B cell (primary cell): ENCODE measurements around the gene LMO1. TPM values are rescaled to one million over a fixed set of nuclear protein-coding genes. Genes with fewer than 3 reads are reported as not detected.

Experiments
- ATAC-seq: fragments of 200-7000 bp; cut with Tn5 transposase; one replicate; pipeline ENCODE4 v1.10.0; 2021; ENCODE audit warnings: low read depth, mild to moderate bottlenecking, moderate number of reproducible peaks, moderate library complexity
- CTCF ChIA-PET: fragments of 350-600 bp; sonication (Branson Sonifier 250); formaldehyde crosslinking; loops from one replicate; lab custom pipeline; 2021; ENCODE audit warnings: antibody characterized with exemption, inconsistent platforms; lab: Charles Lee
- POLR2A ChIA-PET: fragments of 350-600 bp; sonication (Branson Sonifier 250); formaldehyde crosslinking; loops from one replicate; lab custom pipeline; 2021; ENCODE audit warnings: antibody characterized with exemption; lab: Charles Lee
- DNase-seq: peaks from one replicate; pipeline ENCODE4 v3.0.0; 2013
- H2AFZ ChIP-seq: 2 replicates; pipeline ENCODE4 v1.6.1; 2012; ENCODE audit warnings: mild to moderate bottlenecking, low read depth, low read length; ENCODE audit not compliant: insufficient read depth, poor library complexity, severe bottlenecking
- H3K27ac ChIP-seq, 2 donors: 1 replicate in 1 of 2; 2 replicates in 1 of 2; pipeline ENCODE4 v1.5.1; 2012 to 2013; ENCODE audit warnings: low read length in 2 of 2, mild to moderate bottlenecking in 2 of 2, moderate library complexity in 1 of 2
- H3K27me3 ChIP-seq, 4 experiments: fragments of 200-600 bp in 1 of 4; sonication (generic) in 1 of 4; replicated peaks in 1 of 4; 1 replicate in 2 of 4; 2 replicates in 2 of 4; pipeline versions ENCODE4 v1.6.1 to v1.7.0; 2013 to 2016; ENCODE audit warnings: low read length in 3 of 4, mild to moderate bottlenecking in 2 of 4, mixed read lengths in 1 of 4, moderate library complexity in 1 of 4; ENCODE audit not compliant: insufficient read depth in 4 of 4, control insufficient read depth in 3 of 4; ENCODE audit errors: control extremely low read depth in 1 of 4
- H3K36me3 ChIP-seq, 2 experiments: replicated peaks in 1 of 2; 1 replicate in 1 of 2; 2 replicates in 1 of 2; pipeline versions ENCODE4 v1.6.1 to v1.7.1; 2013; ENCODE audit warnings: low read length in 1 of 2; ENCODE audit not compliant: insufficient read depth in 2 of 2, control insufficient read depth in 1 of 2; ENCODE audit errors: control extremely low read depth in 1 of 2, extremely low read depth in 1 of 2
- H3K4me1 ChIP-seq, 2 donors: fragments of 200-600 bp in 1 of 2; sonication (generic) in 1 of 2; 1 replicate in 1 of 2; 2 replicates in 1 of 2; pipeline versions ENCODE4 v1.5.1 to v1.6.1; 2013 to 2017; ENCODE audit warnings: low read length in 2 of 2; ENCODE audit not compliant: control insufficient read depth in 2 of 2, insufficient read depth in 2 of 2
- H3K4me2 ChIP-seq: replicated peaks from 2 replicates; pipeline ENCODE3; 2012; ENCODE audit warnings: mild to moderate bottlenecking, low read depth, low read length; ENCODE audit not compliant: poor library complexity, severe bottlenecking
- H3K4me3 ChIP-seq, 5 experiments: fragments of 200-600 bp in 1 of 5; sonication (generic) in 1 of 5; 1 replicate in 3 of 5; 2 replicates in 2 of 5; pipeline versions ENCODE4 v1.5.1 to v1.7.0; 2011 to 2016; ENCODE audit warnings: low read length in 4 of 5, mild to moderate bottlenecking in 4 of 5, low read depth in 2 of 5, control low read depth in 1 of 5, moderate library complexity in 1 of 5; ENCODE audit not compliant: insufficient read depth in 1 of 5; ENCODE audit errors: control extremely low read depth in 1 of 5, extremely low read depth in 1 of 5
- H3K79me2 ChIP-seq: fragments of 200-600 bp; sonication (generic); one replicate; pipeline ENCODE4 v1.6.0; 2016; ENCODE audit warnings: low read length; ENCODE audit not compliant: control insufficient read depth, insufficient read depth
- H3K9ac ChIP-seq: fragments of 200-600 bp; sonication (generic); 2 replicates; pipeline ENCODE4 v1.6.1; 2017; ENCODE audit warnings: mild to moderate bottlenecking, low read length, moderate library complexity
- H3K9me3 ChIP-seq, 3 donors: one replicate each; pipeline versions ENCODE4 v1.6.1 to v1.7.1; 2013; ENCODE audit warnings: low read length in 2 of 3; ENCODE audit not compliant: control insufficient read depth in 2 of 3, insufficient read depth in 1 of 3; ENCODE audit errors: control extremely low read depth in 1 of 3
- H4K20me1 ChIP-seq: 2 replicates; pipeline ENCODE4 v1.6.0; 2012; ENCODE audit warnings: mild to moderate bottlenecking, low read length; ENCODE audit not compliant: insufficient read depth, control insufficient read depth, poor library complexity, severe bottlenecking
- H3K27ac Mint-ChIP-seq: one replicate; pipeline ENCODE4 v1.8.0; 2021; ENCODE audit warnings: mixed read lengths
- H3K27me3 Mint-ChIP-seq: one replicate; pipeline ENCODE4 v1.8.0; 2021; ENCODE audit warnings: mixed read lengths
- H3K4me1 Mint-ChIP-seq: one replicate; pipeline ENCODE4 v1.8.0; 2021; ENCODE audit warnings: mixed read lengths
- H3K4me3 Mint-ChIP-seq: one replicate; pipeline ENCODE4 v1.8.0; 2021; ENCODE audit warnings: mixed read lengths
- H3K9me3 Mint-ChIP-seq: one replicate; pipeline ENCODE4 v1.8.0; 2022; ENCODE audit warnings: mixed read lengths; ENCODE audit not compliant: insufficient read depth
- EZH2 ChIP-seq: IDR thresholded peaks from 2 replicates; pipeline ENCODE4 v1.6.1; 2012; ENCODE audit warnings: borderline replicate concordance, low read depth, mild to moderate bottlenecking, moderate library complexity, low read length; ENCODE audit not compliant: insufficient read depth, poor library complexity, severe bottlenecking
- WGBS: methylation state at CpG from one replicate; pipeline ENCODE4 v1.1.5; 2013; ENCODE audit warnings: missing lambda C conversion rate; ENCODE audit not compliant: insufficient coverage; 5-methylcytosine and 5-hydroxymethylcytosine counted together
- intact Hi-C: fragments of 100-400 bp; cut with micrococcal nuclease; formaldehyde crosslinking; loops from one replicate; pipeline ENCODE4 v1.10.0; 2022
- polyA plus RNA-seq: library from polyadenylated mRNA; depleted of rRNA; stranded (reverse); fragments of >200 nt; gene quantifications from 2 replicates; pipeline ENCODE4 v1.2.3, GENCODE V29; 2012
- total RNA-seq, 2 donors: library from RNA; stranded (reverse); fragments of 120-200 nt in 1 of 2; gene quantifications; 1 replicate in 1 of 2; 2 replicates in 1 of 2; pipeline versions ENCODE4 v1.2.3 to v1.2.4, GENCODE V29; 2013 to 2022
- TF ChIP-seq, protein P1 (sequence below): fragments of 200-600 bp; IDR thresholded peaks from one replicate; pipeline ENCODE4 v1.8.0; 2022; ENCODE audit warnings: antibody characterized with exemption, mild to moderate bottlenecking

The LMO1 gene
- total and polyA plus RNA-seq, 2 donors (not counting 1 experiment from before 2014, with no cell fraction given), result 0.22 TPM; not detected in 1

DNA sequence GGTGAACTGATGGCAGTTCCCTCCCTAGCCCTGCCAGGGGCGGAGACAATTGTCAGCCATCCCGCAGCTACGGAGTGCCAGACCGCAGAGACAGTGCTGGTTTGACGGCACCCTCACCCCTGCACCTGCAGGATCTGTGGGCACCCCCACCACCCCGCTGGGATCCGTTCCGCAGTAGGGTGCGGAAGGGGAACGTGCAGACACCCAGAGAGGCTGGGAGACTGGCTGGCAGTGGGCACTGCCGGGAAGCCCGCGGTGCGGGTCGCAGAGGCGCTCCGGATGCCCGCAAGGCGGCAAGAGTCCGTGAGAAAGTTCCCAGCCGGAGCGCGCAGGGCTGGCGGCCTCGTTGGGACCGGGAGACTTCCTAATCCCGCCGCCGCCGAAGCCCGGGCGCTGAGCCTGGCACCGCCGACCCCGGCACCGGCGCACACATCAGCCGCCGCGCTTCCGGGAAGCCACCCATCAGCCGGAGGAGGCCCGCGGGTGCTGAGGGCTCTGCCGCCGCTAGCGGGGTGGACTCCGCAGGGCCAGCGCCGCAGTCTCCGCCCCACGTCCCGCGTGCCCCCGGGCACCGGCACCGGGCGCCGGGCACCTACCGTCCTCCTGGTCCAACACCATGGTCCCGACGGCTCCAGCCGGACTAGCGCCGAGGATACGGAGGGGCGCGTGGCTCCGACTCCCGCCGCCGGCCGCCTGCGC lies 4.3 kb upstream of the LMO1 start:
- Histone ChIP-seq H3K9ac (peak overlapping the region; percentile 61), H3K4me2 (peak overlapping the region; percentile 80), H4K20me1 (no peaks in the 10 kb centered on the region), H3K4me3 (peak overlapping the region; percentile 16 to 55 (median 55)), H3K4me1 (peaks cover 15 to 20% of the 10 kb centered on the region in 2 donors), H3K27me3 (peaks cover 0 to 72% (median 33%) of the 10 kb centered on the region in 4 experiments), H3K27ac (no peak overlapping the region), H2AFZ (peak overlapping the region; percentile 75), H3K9me3 (peaks cover 0 to 3% (median 0%) of the 10 kb centered on the region in 3 donors), H3K79me2 (no peaks in the 10 kb centered on the region), H3K36me3 (no peaks in the 10 kb centered on the region)
- Mint-ChIP-seq H3K9me3 (no peaks in the 10 kb centered on the region), H3K4me1 (peaks cover 19% of the 10 kb centered on the region), H3K27me3 (peaks cover 65% of the 10 kb centered on the region), H3K4me3 (peak overlapping the region; percentile 71), H3K27ac (no peak overlapping the region)
- CTCF ChIA-PET, result interaction anchor here (1.1 to 1.4 kb wide), 2 partner anchors 45 to 48 kb away, joined by 3 read pairs; no protein-coding TSS in a partner anchor
- ATAC-seq (peak; percentile 46), DNase-seq (peak; percentile 62)
- TF ChIP-seq, protein P1, sequence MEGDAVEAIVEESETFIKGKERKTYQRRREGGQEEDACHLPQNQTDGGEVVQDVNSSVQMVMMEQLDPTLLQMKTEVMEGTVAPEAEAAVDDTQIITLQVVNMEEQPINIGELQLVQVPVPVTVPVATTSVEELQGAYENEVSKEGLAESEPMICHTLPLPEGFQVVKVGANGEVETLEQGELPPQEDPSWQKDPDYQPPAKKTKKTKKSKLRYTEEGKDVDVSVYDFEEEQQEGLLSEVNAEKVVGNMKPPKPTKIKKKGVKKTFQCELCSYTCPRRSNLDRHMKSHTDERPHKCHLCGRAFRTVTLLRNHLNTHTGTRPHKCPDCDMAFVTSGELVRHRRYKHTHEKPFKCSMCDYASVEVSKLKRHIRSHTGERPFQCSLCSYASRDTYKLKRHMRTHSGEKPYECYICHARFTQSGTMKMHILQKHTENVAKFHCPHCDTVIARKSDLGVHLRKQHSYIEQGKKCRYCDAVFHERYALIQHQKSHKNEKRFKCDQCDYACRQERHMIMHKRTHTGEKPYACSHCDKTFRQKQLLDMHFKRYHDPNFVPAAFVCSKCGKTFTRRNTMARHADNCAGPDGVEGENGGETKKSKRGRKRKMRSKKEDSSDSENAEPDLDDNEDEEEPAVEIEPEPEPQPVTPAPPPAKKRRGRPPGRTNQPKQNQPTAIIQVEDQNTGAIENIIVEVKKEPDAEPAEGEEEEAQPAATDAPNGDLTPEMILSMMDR, result no peak
- TF ChIP-seq EZH2, result no peak
- 2% methylated on average over 74 of the region's 74 CpGs for WGBS
- POLR2A ChIA-PET, result no interaction called here
- intact Hi-C loops, result no loop called here

DNA sequence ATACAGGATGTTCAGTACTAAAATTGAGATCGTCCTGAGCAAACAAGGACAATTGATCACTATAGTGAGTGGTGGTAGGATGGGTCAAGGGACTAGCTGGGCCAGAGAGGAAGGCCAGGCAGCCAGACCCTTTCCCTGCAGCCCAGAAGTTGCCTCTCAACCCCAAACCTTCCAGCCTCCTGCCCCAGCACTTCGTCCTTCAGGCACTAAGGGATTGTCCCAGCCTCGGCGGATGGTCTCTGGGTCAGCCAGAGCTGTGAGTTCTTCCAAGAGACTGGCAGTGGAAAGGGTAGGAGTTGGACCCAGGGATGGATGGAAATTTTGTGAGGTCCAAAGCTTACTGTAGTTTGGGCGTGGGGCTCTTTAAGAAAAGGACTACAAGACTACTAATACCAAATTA lies 3.6 kb upstream of the LMO1 start:
- H4K20me1 ChIP-seq, result no peaks in the 10 kb centered on the region
- intact Hi-C loops, result no loop called here
- H2AFZ ChIP-seq, result no peak overlapping the region
- no peak for TF ChIP-seq EZH2
- TF ChIP-seq, protein P1, result no peak
- ChIA-PET POLR2A (no interaction called here), CTCF (interaction anchor here (1.1 kb wide), 1 partner anchor 44 kb away, joined by 3 read pairs; no protein-coding TSS in a partner anchor)
- no CpG with 5 or more reads among the region's 5 CpGs for WGBS
- H3K9me3 ChIP-seq, result peaks cover 0 to 7% (median 0%) of the 10 kb centered on the region in 3 donors
- H3K36me3 ChIP-seq, result no peaks in the 10 kb centered on the region
- ATAC-seq (no peak), DNase-seq (no peak)
- H3K79me2 ChIP-seq, result no peaks in the 10 kb centered on the region
- H3K4me1 Mint-ChIP-seq, result peaks cover 21% of the 10 kb centered on the region
- H3K27ac ChIP-seq, result no peak overlapping the region
- peaks cover 60% of the 10 kb centered on the region for H3K27me3 Mint-ChIP-seq
- peak overlapping the region; percentile 71 for H3K4me3 Mint-ChIP-seq
- H3K9ac ChIP-seq, result no peak overlapping the region
- H3K27ac Mint-ChIP-seq, result no peak overlapping the region
- H3K27me3 ChIP-seq, result peaks cover 0 to 78% (median 36%) of the 10 kb centered on the region in 4 experiments
- no peaks in the 10 kb centered on the region for H3K9me3 Mint-ChIP-seq
- H3K4me3 ChIP-seq, result no peak overlapping the region
- peak overlapping the region; percentile 80 for H3K4me2 ChIP-seq
- H3K4me1 ChIP-seq, result peaks cover 19 to 25% of the 10 kb centered on the region in 2 donors
